Karpas-422 (cell line): ENCODE results near the gene USP14. TPM values are rescaled to one million over a fixed set of nuclear protein-coding genes. Genes with fewer than 3 reads are reported as not detected.

Source experiments
- DNase-seq: peaks from one replicate; pipeline ENCODE4 v3.0.0-alpha.2; 2015
- H2AFZ ChIP-seq: fragments of 200-600 bp; sonication (generic); 2 replicates; pipeline ENCODE4 v1.6.1; 2014; ENCODE audit warnings: antibody characterized with exemption, low read length, mixed read lengths
- H3K27ac ChIP-seq: fragments of 200-600 bp; sonication (generic); 2 replicates; pipeline ENCODE4 v1.5.1; 2014; ENCODE audit warnings: mild to moderate bottlenecking, low read length, moderate library complexity
- H3K27me3 ChIP-seq: fragments of 200-600 bp; sonication (generic); 2 replicates; pipeline ENCODE4 v1.6.1; 2014; ENCODE audit warnings: low read length, mixed read lengths
- H3K36me3 ChIP-seq: fragments of 200-600 bp; sonication (generic); 2 replicates; pipeline ENCODE4 v1.6.1; 2014; ENCODE audit warnings: low read length, mixed read lengths; ENCODE audit not compliant: insufficient read depth
- H3K4me1 ChIP-seq: fragments of 200-600 bp; sonication (generic); 2 replicates; pipeline ENCODE4 v1.6.1; 2014; ENCODE audit warnings: mild to moderate bottlenecking, low read length, mixed read lengths
- H3K4me2 ChIP-seq: fragments of 200-600 bp; sonication (generic); 2 replicates; pipeline ENCODE4 v1.6.1; 2014; ENCODE audit warnings: low read length, low read depth, mild to moderate bottlenecking; ENCODE audit not compliant: poor library complexity, severe bottlenecking
- H3K4me3 ChIP-seq: fragments of 200-600 bp; sonication (generic); 2 replicates; pipeline ENCODE4 v1.5.1; 2014; ENCODE audit warnings: mild to moderate bottlenecking, antibody characterized with exemption, low read length, mixed read lengths
- H3K79me2 ChIP-seq: fragments of 200-600 bp; sonication (generic); 2 replicates; pipeline ENCODE4 v1.6.1; 2014; ENCODE audit warnings: mild to moderate bottlenecking, low read length, mixed read lengths
- H3K9ac ChIP-seq: fragments of 200-600 bp; sonication (generic); 2 replicates; pipeline ENCODE4 v1.6.0; 2014; ENCODE audit warnings: low read length
- H3K9me2 ChIP-seq: fragments of 200-600 bp; sonication (generic), shearing (Covaris generic); replicated peaks from 2 replicates; pipeline ENCODE4 v1.6.0; 2014; ENCODE audit warnings: mild to moderate bottlenecking, low read length, moderate library complexity; ENCODE audit not compliant: insufficient read depth
- H3K9me3 ChIP-seq: fragments of 300-700, 200-600 bp; sonication (generic); 2 replicates; pipeline ENCODE4 v1.6.1; 2014; ENCODE audit warnings: low read length, mixed read lengths
- H4K20me1 ChIP-seq: fragments of 200-600 bp; sonication (generic); 2 replicates; pipeline ENCODE4 v1.6.1; 2014; ENCODE audit warnings: mild to moderate bottlenecking, antibody characterized with exemption, low read length, low read depth; ENCODE audit not compliant: insufficient read depth
- total RNA-seq: library from RNA; depleted of rRNA; stranded (reverse); fragments of >200 nt; shearing (Covaris generic); gene quantifications from 2 replicates; pipeline ENCODE4 v1.2.3, GENCODE V29; 2014; ENCODE audit warnings: low replicate concordance

Gene USP14
- total RNA-seq, 1 experiment from 2014 or later: 40.1 TPM

DNA sequence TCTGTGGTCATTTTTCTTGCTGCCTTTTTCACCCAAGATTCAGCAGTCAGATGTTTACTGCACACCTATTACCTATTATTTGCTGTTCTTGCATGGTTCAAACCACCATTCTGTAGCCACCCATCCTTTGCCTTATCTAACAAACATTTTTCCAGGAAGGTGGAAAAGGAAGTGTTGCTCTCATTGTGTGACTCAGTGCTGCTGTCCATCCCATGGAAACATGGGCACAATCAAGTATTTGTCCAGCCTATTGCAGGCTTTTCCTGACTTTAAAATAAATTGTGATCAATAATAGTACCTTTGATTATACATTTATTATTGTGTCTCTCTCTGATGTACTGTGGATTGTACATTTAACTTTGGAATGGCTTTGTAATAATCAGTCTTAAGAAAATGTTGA lies 53.2 kb downstream of the USP14 start:
- Histone ChIP-seq H3K4me2 (no peak overlapping the region), H3K36me3 (peaks cover 81% of the 10 kb centered on the region), H3K9me2 (no peaks in the 10 kb centered on the region), H3K9me3 (no peaks in the 10 kb centered on the region), H3K4me3 (no peak overlapping the region), H3K9ac (no peak overlapping the region), H4K20me1 (no peaks in the 10 kb centered on the region), H3K4me1 (no peaks in the 10 kb centered on the region), H3K27me3 (no peaks in the 10 kb centered on the region), H3K27ac (no peak overlapping the region), H2AFZ (no peak overlapping the region), H3K79me2 (peaks cover 21% of the 10 kb centered on the region)
- no peak for DNase-seq

DNA sequence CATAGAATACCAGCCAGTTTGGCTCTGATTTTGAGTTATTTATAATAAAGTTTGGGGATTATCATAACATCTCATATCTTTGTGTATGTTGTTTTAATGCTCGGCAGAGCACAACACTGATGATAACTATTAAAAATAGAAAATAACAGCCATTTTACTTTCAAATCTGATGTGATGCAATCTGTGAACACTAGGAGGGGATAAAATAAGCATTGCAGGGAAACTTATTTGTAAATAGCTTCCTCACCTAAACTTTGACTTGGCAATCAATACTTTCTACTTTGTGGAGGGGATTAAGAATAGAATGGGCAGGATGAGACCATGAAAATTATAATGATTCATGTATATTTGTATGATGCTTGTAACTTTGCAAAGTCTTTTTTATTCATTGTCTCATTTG lies 54.4 kb downstream of the USP14 start:
- H3K4me3 ChIP-seq: no peak overlapping the region
- H3K4me2 ChIP-seq: no peak overlapping the region
- H2AFZ ChIP-seq: no peak overlapping the region
- no peaks in the 10 kb centered on the region for H3K9me2 ChIP-seq
- no peaks in the 10 kb centered on the region for H4K20me1 ChIP-seq
- no peaks in the 10 kb centered on the region for H3K4me1 ChIP-seq
- peaks cover 90% of the 10 kb centered on the region for H3K36me3 ChIP-seq
- H3K79me2 ChIP-seq: peaks cover 18% of the 10 kb centered on the region
- no peak overlapping the region for H3K27ac ChIP-seq
- DNase-seq: no peak
- H3K27me3 ChIP-seq: no peaks in the 10 kb centered on the region
- H3K9me3 ChIP-seq: no peaks in the 10 kb centered on the region
- H3K9ac ChIP-seq: no peak overlapping the region

DNA sequence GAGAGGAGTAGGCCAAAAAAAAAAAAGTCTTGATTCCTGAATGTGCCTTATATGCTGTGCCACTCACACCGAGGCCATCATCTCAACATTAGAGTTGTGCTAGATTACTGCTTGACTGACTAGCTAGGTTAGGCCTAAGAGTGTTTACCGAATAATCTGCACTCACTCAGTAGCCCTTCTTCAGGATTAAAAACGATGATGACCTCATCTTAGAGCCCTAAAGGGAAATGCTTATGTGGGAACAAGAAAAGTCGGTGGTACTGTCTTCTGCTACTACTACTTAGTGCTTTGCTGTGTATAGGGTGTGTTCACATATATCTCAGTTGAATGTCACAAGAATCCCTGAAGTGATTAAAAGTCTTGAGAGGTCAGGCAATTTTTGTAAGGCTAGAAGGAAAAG lies 55.1 kb downstream of the USP14 start:
- H3K27me3 ChIP-seq: no peaks in the 10 kb centered on the region
- H3K36me3 ChIP-seq: peaks cover 93% of the 10 kb centered on the region
- H4K20me1 ChIP-seq: no peaks in the 10 kb centered on the region
- no peak for DNase-seq
- no peak overlapping the region for H3K4me2 ChIP-seq
- peaks cover 4% of the 10 kb centered on the region; the same call in 1 of the 2 replicates for H3K9me3 ChIP-seq
- no peaks in the 10 kb centered on the region for H3K4me1 ChIP-seq
- no peak overlapping the region for H3K4me3 ChIP-seq
- no peaks in the 10 kb centered on the region for H3K9me2 ChIP-seq
- H2AFZ ChIP-seq: no peak overlapping the region
- H3K27ac ChIP-seq: no peak overlapping the region
- no peak overlapping the region for H3K9ac ChIP-seq
- peaks cover 16% of the 10 kb centered on the region for H3K79me2 ChIP-seq

DNA sequence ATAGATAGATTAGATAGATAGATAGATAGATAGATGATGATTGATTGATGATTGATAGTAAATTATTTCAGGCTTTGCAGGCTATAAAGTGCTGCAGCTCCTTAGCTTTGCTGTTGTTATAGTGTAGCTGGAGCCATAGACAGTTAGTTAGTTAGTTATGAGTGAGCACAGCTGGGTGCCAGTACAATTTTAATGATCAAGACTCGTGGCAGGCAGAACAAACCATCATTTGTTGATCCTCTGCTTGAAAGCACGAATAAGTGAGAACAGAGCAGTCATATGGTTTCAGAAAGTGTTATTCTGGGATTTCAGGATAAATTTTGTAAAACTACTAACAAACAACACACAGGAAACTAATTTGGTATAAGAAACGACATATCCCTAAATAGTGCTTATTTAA lies 55.6 kb downstream of the USP14 start:
- Histone ChIP-seq H3K27ac (no peak overlapping the region), H3K9me3 (peaks cover 6% of the 10 kb centered on the region; the same call in 1 of the 2 replicates), H3K4me2 (no peak overlapping the region), H4K20me1 (no peaks in the 10 kb centered on the region), H3K9me2 (no peaks in the 10 kb centered on the region), H3K4me3 (no peak overlapping the region), H3K9ac (no peak overlapping the region), H3K4me1 (no peaks in the 10 kb centered on the region), H3K27me3 (no peaks in the 10 kb centered on the region), H3K79me2 (peaks cover 15% of the 10 kb centered on the region; the same call in 1 of the 2 replicates), H3K36me3 (peaks cover 95% of the 10 kb centered on the region), H2AFZ (no peak overlapping the region)
- DNase-seq: no peak

DNA sequence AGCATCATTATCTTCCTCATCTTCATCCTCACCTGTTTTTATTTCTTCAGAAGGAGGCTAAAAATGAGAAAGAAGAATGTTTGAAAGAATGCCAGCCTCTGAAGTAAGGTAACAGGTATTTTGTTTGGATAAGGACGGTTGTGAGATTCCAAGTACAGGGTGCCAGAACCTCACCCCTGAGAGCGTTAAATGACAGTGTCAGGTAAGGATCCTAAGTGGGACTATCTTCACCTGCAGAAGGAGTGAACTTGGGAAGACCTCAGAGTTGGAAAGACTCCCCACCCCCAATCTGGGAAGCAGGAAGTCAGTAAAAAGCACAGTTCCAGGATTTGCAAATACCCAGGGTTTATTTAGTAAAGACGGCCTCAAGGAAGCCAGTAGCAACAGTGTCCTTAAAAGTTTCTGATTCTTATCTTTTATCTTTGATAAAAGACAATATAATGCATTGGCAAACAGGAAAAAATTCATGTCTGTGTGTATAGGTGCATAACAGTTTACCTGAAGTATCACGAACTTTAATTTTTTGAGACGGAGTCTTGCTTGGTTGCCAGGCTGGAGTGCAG lies 57.2 kb downstream of the USP14 start:
- H3K79me2 ChIP-seq: peaks cover 5% of the 10 kb centered on the region; the same call in 1 of the 2 replicates
- H3K27me3 ChIP-seq: no peaks in the 10 kb centered on the region
- H2AFZ ChIP-seq: no peak overlapping the region
- H3K9me3 ChIP-seq: peaks cover 6% of the 10 kb centered on the region; the same call in 1 of the 2 replicates
- H3K4me3 ChIP-seq: no peak overlapping the region
- H3K4me2 ChIP-seq: no peak overlapping the region
- no peaks in the 10 kb centered on the region for H4K20me1 ChIP-seq
- no peaks in the 10 kb centered on the region for H3K9me2 ChIP-seq
- no peaks in the 10 kb centered on the region for H3K4me1 ChIP-seq
- H3K27ac ChIP-seq: no peak overlapping the region
- H3K36me3 ChIP-seq: peaks cover 90% of the 10 kb centered on the region
- H3K9ac ChIP-seq: no peak overlapping the region
- no peak for DNase-seq

DNA sequence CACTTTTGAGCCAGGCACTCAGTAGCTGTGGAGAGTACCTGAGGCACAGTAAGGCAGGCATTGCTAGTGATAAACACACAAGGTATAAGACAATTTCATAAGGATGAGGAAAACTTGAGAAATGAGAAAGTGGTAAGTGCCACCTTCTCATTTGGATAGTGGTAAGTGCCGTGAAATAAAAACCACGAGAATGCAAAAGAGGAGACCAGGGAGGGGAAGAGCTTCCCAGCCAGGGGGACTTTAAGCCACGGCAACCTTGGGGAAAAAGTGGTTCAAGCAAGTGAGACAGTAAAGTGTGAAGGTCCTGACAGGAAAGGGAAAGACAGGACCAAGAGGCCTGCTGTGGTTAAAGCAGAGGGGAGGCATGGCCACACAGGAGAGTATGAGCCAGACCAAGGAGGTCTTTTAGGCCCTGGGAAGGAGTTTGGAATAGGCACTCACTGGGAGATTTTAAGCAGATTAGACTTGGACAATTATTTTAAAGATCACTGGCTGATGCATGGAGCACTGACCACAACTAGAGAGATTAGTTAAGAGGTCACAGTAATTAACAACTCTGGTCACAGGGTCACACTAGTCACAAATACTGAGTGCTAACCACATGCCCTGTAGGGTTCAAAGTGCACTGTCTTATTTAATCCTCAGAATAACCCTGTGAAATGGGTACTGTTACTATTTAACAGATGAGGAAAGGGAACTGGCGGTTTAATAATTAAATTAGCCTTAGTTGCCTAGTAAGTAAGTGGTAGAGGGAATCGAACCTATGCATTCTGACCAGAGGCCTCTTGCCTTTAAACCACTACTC lies 59.4 kb downstream of the USP14 start:
- no peak overlapping the region for H3K27ac ChIP-seq
- H3K36me3 ChIP-seq: peaks cover 77% of the 10 kb centered on the region
- no peak overlapping the region for H3K4me2 ChIP-seq
- H3K27me3 ChIP-seq: no peaks in the 10 kb centered on the region
- no peaks in the 10 kb centered on the region for H3K9me2 ChIP-seq
- H3K9ac ChIP-seq: no peak overlapping the region
- no peaks in the 10 kb centered on the region for H3K4me1 ChIP-seq
- H3K9me3 ChIP-seq: peaks cover 6% of the 10 kb centered on the region; the same call in 1 of the 2 replicates
- no peak for DNase-seq
- peaks cover 7% of the 10 kb centered on the region; the same call in 1 of the 2 replicates for H3K79me2 ChIP-seq
- no peak overlapping the region for H2AFZ ChIP-seq
- no peaks in the 10 kb centered on the region for H4K20me1 ChIP-seq
- no peak overlapping the region for H3K4me3 ChIP-seq

DNA sequence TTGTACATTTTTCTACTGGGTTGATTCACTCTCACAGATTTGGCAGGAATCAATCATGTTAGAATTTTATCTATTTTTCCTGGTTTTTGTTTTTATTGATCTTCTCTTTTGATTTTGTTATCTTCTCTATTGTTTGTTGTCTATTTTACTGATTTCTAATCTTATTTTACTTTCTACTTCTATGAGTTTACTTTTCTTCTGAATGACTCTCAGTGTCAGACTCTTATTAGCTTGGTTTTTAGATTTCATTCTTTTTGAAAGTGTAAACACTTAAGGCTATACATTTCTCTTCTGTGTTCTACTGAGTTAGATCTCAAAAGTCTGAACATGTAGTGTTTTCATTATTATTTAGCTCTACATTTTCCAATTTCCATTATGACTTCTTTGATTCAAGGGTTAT lies 62.4 kb downstream of the USP14 start:
- H3K36me3 ChIP-seq: peaks cover 74% of the 10 kb centered on the region

DNA sequence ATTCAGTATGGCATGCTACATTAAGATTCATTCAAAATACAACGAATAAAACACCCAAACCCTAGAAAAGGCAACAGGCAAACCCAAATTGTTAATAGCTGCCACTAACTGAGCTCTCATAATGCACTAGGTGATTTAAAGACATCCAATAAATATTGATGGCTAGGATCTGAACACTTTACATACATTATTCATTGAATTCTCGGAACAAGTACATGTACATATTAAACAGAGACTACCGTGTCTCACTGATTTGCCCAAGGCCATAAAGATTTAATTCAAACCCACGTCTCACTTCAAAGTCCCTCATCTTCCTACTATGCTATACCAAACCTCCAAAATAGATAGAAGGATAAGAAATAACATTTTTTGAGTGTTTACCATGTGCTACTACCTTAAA lies 67.4 kb downstream of the USP14 start:
- Histone ChIP-seq H4K20me1 (no peaks in the 10 kb centered on the region), H3K9me3 (no peaks in the 10 kb centered on the region), H3K36me3 (peaks cover 39% of the 10 kb centered on the region), H3K9me2 (no peaks in the 10 kb centered on the region), H3K79me2 (peaks cover 3% of the 10 kb centered on the region; the same call in 1 of the 2 replicates), H2AFZ (no peak overlapping the region), H3K4me3 (no peak overlapping the region), H3K9ac (no peak overlapping the region), H3K27ac (no peak overlapping the region), H3K4me2 (no peak overlapping the region), H3K27me3 (no peaks in the 10 kb centered on the region), H3K4me1 (no peaks in the 10 kb centered on the region)
- DNase-seq: no peak

More for the DNA sequence above, 62.4 kb downstream of the USP14 start:
- Histone ChIP-seq H3K4me3 (no peak overlapping the region), H3K9me3 (peaks cover 6% of the 10 kb centered on the region; the same call in 1 of the 2 replicates), H3K27ac (no peak overlapping the region), H3K4me1 (no peaks in the 10 kb centered on the region), H3K27me3 (no peaks in the 10 kb centered on the region), H3K9me2 (no peaks in the 10 kb centered on the region), H2AFZ (no peak overlapping the region), H3K79me2 (peaks cover 7% of the 10 kb centered on the region; the same call in 1 of the 2 replicates), H3K9ac (no peak overlapping the region), H3K4me2 (no peak overlapping the region), H4K20me1 (no peaks in the 10 kb centered on the region)
- DNase-seq: no peak
